HG02623 (cell line): ENCODE results near the gene FARS2.

Source experiments
- ATAC-seq: cut with Tn5 transposase; IDR thresholded peaks from one replicate; pipeline ENCODE4 v1.9.1; 2021; ENCODE audit warnings: moderate library complexity; ENCODE audit not compliant: unreplicated experiment

Gene FARS2

GRCh38 chr6:5459346-5459745 lies 198.0 kb downstream of the FARS2 start:
- no peak for ATAC-seq

GRCh38 chr6:5461365-5461764 lies 200.1 kb downstream of the FARS2 start:
- ATAC-seq, result no peak

GRCh38 chr6:5462856-5463255 lies 201.5 kb downstream of the FARS2 start:
- no peak for ATAC-seq

- ATAC-seq, result no peak
These were observed 202.4 kb downstream of the FARS2 start for GRCh38 chr6:5463690-5464089.

- ATAC-seq, result no peak
These were observed 203.0 kb downstream of the FARS2 start for GRCh38 chr6:5464099-5464885.

- no peak for ATAC-seq
These were observed 205.2 kb downstream of the FARS2 start for GRCh38 chr6:5466281-5467136.

- no peak for ATAC-seq
These were observed 207.3 kb downstream of the FARS2 start for GRCh38 chr6:5468586-5468985.

- ATAC-seq, result no peak
These were observed 208.0 kb downstream of the FARS2 start for GRCh38 chr6:5469101-5469846.

GRCh38 chr6:5471044-5471443 lies 209.7 kb downstream of the FARS2 start:
- ATAC-seq, result peak; percentile 57

- ATAC-seq, result no peak
These were observed 210.5 kb downstream of the FARS2 start for GRCh38 chr6:5471637-5472398.

- ATAC-seq, result no peak
These were observed 211.3 kb downstream of the FARS2 start for GRCh38 chr6:5472571-5472970.

GRCh38 chr6:5475779-5476178 lies 214.5 kb downstream of the FARS2 start:
- ATAC-seq, result no peak

GRCh38 chr6:5478380-5478779 lies 217.1 kb downstream of the FARS2 start:
- ATAC-seq, result no peak

GRCh38 chr6:5481033-5481432 lies 219.7 kb downstream of the FARS2 start:
- no peak for ATAC-seq

- no peak for ATAC-seq
These were observed 220.4 kb downstream of the FARS2 start for GRCh38 chr6:5481750-5482149.

- no peak for ATAC-seq
These were observed 221.3 kb downstream of the FARS2 start for GRCh38 chr6:5482619-5483018.

- ATAC-seq, result no peak
These were observed 223.4 kb downstream of the FARS2 start for GRCh38 chr6:5484692-5485091.

- ATAC-seq, result peak; percentile 82
These were observed 224.9 kb downstream of the FARS2 start for GRCh38 chr6:5486214-5486613.

- ATAC-seq, result no peak
These were observed 229.3 kb downstream of the FARS2 start for GRCh38 chr6:5490501-5491069.

- ATAC-seq, result no peak
These were observed 231.0 kb downstream of the FARS2 start for GRCh38 chr6:5492356-5492755.
